ENCODE results near the gene SLC46A2.

- no peak for TF ChIP-seq CTCF (IDR thresholded peaks at IDR 0.05; ENCODE audit: insufficient read depth, low read length, poor library complexity, severe bottlenecking)
- no peak for TF ChIP-seq EZH2phosphoT487 (conservative IDR thresholded peaks at IDR 0.05; ENCODE audit: low read length)
Measured at GRCh38 chr9:112885324-112885723, 5.4 kb downstream of the SLC46A2 start.
